A549 (cell line): ENCODE results near the gene LINC01488. TPM values are rescaled to one million over a fixed set of nuclear protein-coding genes. Genes with fewer than 3 reads are reported as not detected.
A peak's percentile ranks its signal among the peaks of the same experiment; 100 is the strongest.

Experiments used
- ATAC-seq, 2 experiments: fragments of 200-7000 bp in 1 of 2; fragments of >200 bp in 1 of 2; cut with Nextera tagmentation in 1 of 2; cut with Tn5 transposase in 1 of 2; 3 replicates each; pipeline versions ENCODE4 v1.8.0 to v1.9.1; 2018 to 2020; ENCODE audit warnings: mild to moderate bottlenecking in 1 of 2, moderate library complexity in 1 of 2
- CTCF ChIA-PET: fragments of 300-600 bp; sonication (Branson Sonifier 250); formaldehyde crosslinking; extraction: SDS; loops from one replicate; lab custom pipeline; 2021; ENCODE audit warnings: antibody characterized with exemption, inconsistent platforms; lab: Yijun Ruan, JAX
- POLR2A ChIA-PET: fragments of 350-600 bp; formaldehyde crosslinking; extraction: SDS; loops from one replicate; lab custom pipeline; 2021; ENCODE audit warnings: antibody characterized with exemption, inconsistent platforms; lab: Yijun Ruan, JAX
- DNase-seq, 2 experiments: peaks; one replicate each; pipeline versions ENCODE4 v3.0.0 to v3.0.0-alpha.2; 2011 to 2016; ENCODE audit warnings: low read depth in 1 of 2, low spot score in 1 of 2
- FAIRE-seq: peaks from 2 replicates; lab custom pipeline; 2011; peaks lifted over from hg19 to GRCh38; lab: Jason Lieb, UNC
- H3K27ac ChIP-seq, 2 experiments: fragments of >200 bp; sonication (Bioruptor Twin); formaldehyde crosslinking; 3 replicates each; pipeline ENCODE4 v1.5.1; 2016 to 2017
- H3K4me1 ChIP-seq: fragments of >200 bp; sonication (Bioruptor Twin); formaldehyde crosslinking; 3 replicates; pipeline ENCODE4 v1.6.1; 2016
- H3K4me2 ChIP-seq: fragments of >200 bp; sonication (Bioruptor Twin); formaldehyde crosslinking; 3 replicates; pipeline ENCODE4 v1.6.1; 2016
- H3K4me3 ChIP-seq: fragments of >200 bp; sonication (Bioruptor Twin); formaldehyde crosslinking; 3 replicates; pipeline ENCODE4 v1.5.1; 2016
- H3K9me3 ChIP-seq: fragments of >200 bp; sonication (Bioruptor Twin); formaldehyde crosslinking; 3 replicates; pipeline ENCODE4 v1.6.1; 2016
- EHMT2 ChIP-seq: fragments of 200-600 bp; sonication (generic); IDR thresholded peaks from 2 replicates; pipeline ENCODE4 v1.6.1; 2016; ENCODE audit warnings: antibody characterized with exemption, low read depth, mild to moderate bottlenecking, moderate library complexity
- HOXB13 ChIP-seq: fragments of 250-450 bp; sonication (Bioruptor Pico); IDR thresholded peaks from 2 replicates; pipeline ENCODE4 v1.5.0; 2020; ENCODE audit warnings: low read depth, mild to moderate bottlenecking, moderate library complexity
- JUN ChIP-seq, 2 experiments: fragments of >200 bp; sonication (Bioruptor Twin); formaldehyde crosslinking; IDR thresholded peaks; 2 replicates in 1 of 2; 3 replicates in 1 of 2; pipeline ENCODE4 v1.6.1; 2016 to 2017
- POLR2A ChIP-seq: IDR thresholded peaks from 2 replicates; pipeline ENCODE4 v1.6.1; 2012; ENCODE audit warnings: mild to moderate bottlenecking, low read length
- POLR2AphosphoS2 ChIP-seq: conservative IDR thresholded peaks from 2 replicates; pipeline ENCODE4 v1.6.1; 2012; ENCODE audit warnings: low read length, improper control_type of control experiment, inconsistent platforms
- RAD21 ChIP-seq, 2 experiments: fragments of >200 bp in 1 of 2; sonication (Bioruptor Twin) in 1 of 2; formaldehyde crosslinking in 1 of 2; IDR thresholded peaks in 1 of 2; conservative IDR thresholded peaks in 1 of 2; 2 replicates in 1 of 2; 3 replicates in 1 of 2; pipeline ENCODE4 v1.6.1; 2012 to 2018; ENCODE audit warnings: inconsistent platforms in 1 of 2
- RCOR1 ChIP-seq: fragments of 150-350 bp; IDR thresholded peaks from 2 replicates; pipeline ENCODE4 v1.6.1; 2014; ENCODE audit warnings: antibody characterized with exemption, low read length, low read depth
- RFX5 ChIP-seq: fragments of 450-650 bp; IDR thresholded peaks from 2 replicates; pipeline ENCODE4 v1.7.1; 2014; ENCODE audit warnings: antibody characterized with exemption, mild to moderate bottlenecking, moderate library complexity
- ZC3H11A ChIP-seq: fragments of 450-650 bp; IDR thresholded peaks from 2 replicates; pipeline ENCODE4 v1.6.1; 2014; ENCODE audit warnings: antibody characterized with exemption, mild to moderate bottlenecking
- ZSCAN20 ChIP-seq: fragments of 250-450 bp; sonication (Bioruptor Pico); IDR thresholded peaks from 2 replicates; pipeline ENCODE4 v1.8.0; 2022; ENCODE audit warnings: mild to moderate bottlenecking, moderate library complexity
- WGBS: methylation state at CpG from one replicate; pipeline ENCODE4 v1.1.6; 2017; ENCODE audit errors: missing lambda C conversion rate; 5-methylcytosine and 5-hydroxymethylcytosine counted together
- polyA plus RNA-seq, 4 experiments: library from polyadenylated mRNA; depleted of rRNA in 3 of 4; stranded (reverse); fragments of >200 nt; fragmentation: RNase III in 1 of 4; extraction: RNeasy Plus Mini Kit Qiagen cat#74134 plus additional on column Dnase treatment in 1 of 4; gene quantifications; 2 replicates in 3 of 4; 3 replicates in 1 of 4; pipeline ENCODE4 v1.2.3, GENCODE V29; 2011 to 2017
- TF ChIP-seq, protein P1 (sequence below): fragments of >200 bp; sonication (Bioruptor Twin); formaldehyde crosslinking; IDR thresholded peaks from 3 replicates; pipeline ENCODE4 v1.6.1; 2016
- TF ChIP-seq, protein P2 (sequence below): IDR thresholded peaks from 2 replicates; pipeline ENCODE4 v1.6.1; 2012
- TF ChIP-seq, protein P3 (sequence below): fragments of 250-450 bp; sonication (Bioruptor Pico); IDR thresholded peaks from 2 replicates; pipeline ENCODE4 v1.5.0; 2021; ENCODE audit warnings: mild to moderate bottlenecking, moderate library complexity, borderline replicate concordance
- TF ChIP-seq, protein P4 (sequence below): fragments of 150-350 bp; IDR thresholded peaks from 2 replicates; pipeline ENCODE4 v1.6.1; 2014; ENCODE audit warnings: low read depth, mild to moderate bottlenecking, low read length
- TF ChIP-seq, protein P5 (sequence below): fragments of 250-450 bp; sonication (Bioruptor Pico); IDR thresholded peaks from 2 replicates; pipeline ENCODE4 v1.5.0; 2020; ENCODE audit warnings: low read depth, mild to moderate bottlenecking, moderate library complexity
- TF ChIP-seq, protein P6 (sequence below): IDR thresholded peaks from 2 replicates; pipeline ENCODE4 v1.6.1; 2012; ENCODE audit warnings: low read depth, borderline replicate concordance

LINC01488 gene
- polyA plus RNA-seq, 2 of the 4 experiments (the other 2 are of a cell fraction), result 0.05 TPM; not detected in 1

DNA sequence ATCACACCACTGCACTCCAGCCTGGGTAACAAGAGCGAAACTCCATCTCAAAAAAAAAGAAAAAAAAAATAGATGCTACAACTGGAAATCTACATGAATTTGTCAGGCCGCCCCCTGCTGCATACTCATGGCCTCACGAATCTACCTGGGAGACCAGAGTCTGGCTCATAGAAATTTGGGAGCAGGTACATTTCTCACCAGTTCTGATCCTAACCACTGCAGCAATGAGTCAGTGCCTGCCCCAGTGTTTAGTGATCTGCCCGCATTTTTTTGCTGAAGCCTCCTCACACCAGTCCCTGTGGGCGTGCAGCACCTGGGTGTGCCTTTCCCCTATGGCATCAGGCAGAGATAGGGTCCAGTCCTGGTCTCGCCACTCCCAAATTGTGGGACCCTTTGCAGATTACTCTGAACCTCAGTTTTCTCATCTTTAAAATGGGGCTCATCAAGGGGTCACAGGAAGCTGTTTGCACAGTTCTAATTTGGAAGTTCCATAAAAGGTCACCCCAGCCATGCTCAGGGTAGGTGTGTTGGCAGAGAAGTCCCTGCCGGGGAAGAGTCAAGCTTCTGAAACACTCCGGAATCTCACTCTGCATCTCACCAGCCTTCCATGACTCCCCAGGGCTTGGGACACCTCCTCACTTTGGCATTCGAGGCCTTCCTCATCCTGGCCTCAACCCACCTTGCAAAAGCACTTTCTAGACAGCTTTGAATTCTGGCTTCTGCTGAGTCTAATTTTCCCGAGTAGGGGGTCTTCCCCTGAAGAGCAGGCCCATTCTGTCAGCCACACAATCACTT is 39.3 kb upstream of the LINC01488 start:
- no peak for DNase-seq
- ATAC-seq, result no peak
- 83% methylated on average over 10 of the region's 10 CpGs for WGBS
- Histone ChIP-seq H3K4me1 (peaks cover 35% of the 10 kb centered on the region), H3K27ac (peak overlapping the region; percentile 82 to 88), H3K9me3 (no peaks in the 10 kb centered on the region), H3K4me3 (no peak overlapping the region), H3K4me2 (peak overlapping the region; percentile 81)
- ChIA-PET CTCF (interaction anchor here (0.9 to 1.7 kb wide), 2 partner anchors 12 to 340 kb away, joined by 3 to 4 read pairs; no protein-coding TSS in a partner anchor), POLR2A (interaction anchor here (0.7 to 1.0 kb wide), 2 partner anchors 132 to 145 kb away, joined by 3 to 4 read pairs; no protein-coding TSS in a partner anchor)
- no peak for FAIRE-seq
- no peak for TF ChIP-seq ZSCAN20 (CRISPR knock-in tag)
- TF ChIP-seq, protein P1, sequence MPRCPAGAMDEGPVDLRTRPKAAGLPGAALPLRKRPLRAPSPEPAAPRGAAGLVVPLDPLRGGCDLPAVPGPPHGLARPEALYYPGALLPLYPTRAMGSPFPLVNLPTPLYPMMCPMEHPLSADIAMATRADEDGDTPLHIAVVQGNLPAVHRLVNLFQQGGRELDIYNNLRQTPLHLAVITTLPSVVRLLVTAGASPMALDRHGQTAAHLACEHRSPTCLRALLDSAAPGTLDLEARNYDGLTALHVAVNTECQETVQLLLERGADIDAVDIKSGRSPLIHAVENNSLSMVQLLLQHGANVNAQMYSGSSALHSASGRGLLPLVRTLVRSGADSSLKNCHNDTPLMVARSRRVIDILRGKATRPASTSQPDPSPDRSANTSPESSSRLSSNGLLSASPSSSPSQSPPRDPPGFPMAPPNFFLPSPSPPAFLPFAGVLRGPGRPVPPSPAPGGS, result no peak

DNA sequence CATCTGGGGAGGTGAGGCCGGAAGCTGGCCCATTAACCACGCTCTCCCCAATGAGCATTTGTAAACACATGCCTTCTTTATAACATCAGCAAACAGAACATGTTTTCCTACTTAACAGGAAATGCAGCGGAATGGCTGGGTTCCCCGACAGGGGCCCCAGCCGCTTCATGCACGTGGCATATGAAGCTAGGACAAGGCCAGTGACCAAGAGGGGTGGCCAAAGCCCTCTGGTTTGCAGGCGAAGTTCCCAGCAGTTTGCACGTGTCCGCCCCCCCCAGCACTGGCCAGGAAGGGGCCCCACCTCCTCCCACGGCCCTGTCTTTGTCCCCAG is 38.7 kb upstream of the LINC01488 start:
- 58% methylated on average over 10 of the region's 10 CpGs for WGBS
- peaks cover 35% of the 10 kb centered on the region for H3K4me1 ChIP-seq
- DNase-seq (no peak), ATAC-seq (peak in 1 of 2 experiments; percentile 7; a peak in 1 of 6 replicates), FAIRE-seq (no peak)
- H3K27ac ChIP-seq, result peak overlapping the region; percentile 82 to 88
- H3K4me2 ChIP-seq, result peak overlapping the region; percentile 81
- H3K9me3 ChIP-seq, result no peaks in the 10 kb centered on the region
- TF ChIP-seq, protein P2, sequence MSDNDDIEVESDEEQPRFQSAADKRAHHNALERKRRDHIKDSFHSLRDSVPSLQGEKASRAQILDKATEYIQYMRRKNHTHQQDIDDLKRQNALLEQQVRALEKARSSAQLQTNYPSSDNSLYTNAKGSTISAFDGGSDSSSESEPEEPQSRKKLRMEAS, result peak; percentile 55
- TF ChIP-seq, protein P3, sequence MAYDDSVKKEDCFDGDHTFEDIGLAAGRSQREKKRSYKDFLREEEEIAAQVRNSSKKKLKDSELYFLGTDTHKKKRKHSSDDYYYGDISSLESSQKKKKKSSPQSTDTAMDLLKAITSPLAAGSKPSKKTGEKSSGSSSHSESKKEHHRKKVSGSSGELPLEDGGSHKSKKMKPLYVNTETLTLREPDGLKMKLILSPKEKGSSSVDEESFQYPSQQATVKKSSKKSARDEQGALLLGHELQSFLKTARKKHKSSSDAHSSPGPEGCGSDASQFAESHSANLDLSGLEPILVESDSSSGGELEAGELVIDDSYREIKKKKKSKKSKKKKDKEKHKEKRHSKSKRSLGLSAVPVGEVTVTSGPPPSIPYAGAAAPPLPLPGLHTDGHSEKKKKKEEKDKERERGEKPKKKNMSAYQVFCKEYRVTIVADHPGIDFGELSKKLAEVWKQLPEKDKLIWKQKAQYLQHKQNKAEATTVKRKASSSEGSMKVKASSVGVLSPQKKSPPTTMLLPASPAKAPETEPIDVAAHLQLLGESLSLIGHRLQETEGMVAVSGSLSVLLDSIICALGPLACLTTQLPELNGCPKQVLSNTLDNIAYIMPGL, result no peak
- no peak overlapping the region; the same call in 2 of the 3 replicates for H3K4me3 ChIP-seq
- POLR2A ChIA-PET, result interaction anchor here (1.0 kb wide), 1 partner anchor 146 kb away, joined by 4 read pairs; no protein-coding TSS in a partner anchor
- CTCF ChIA-PET, result interaction anchor here (0.9 to 1.7 kb wide), 2 partner anchors 13 to 341 kb away, joined by 3 to 4 read pairs; no protein-coding TSS in a partner anchor

DNA sequence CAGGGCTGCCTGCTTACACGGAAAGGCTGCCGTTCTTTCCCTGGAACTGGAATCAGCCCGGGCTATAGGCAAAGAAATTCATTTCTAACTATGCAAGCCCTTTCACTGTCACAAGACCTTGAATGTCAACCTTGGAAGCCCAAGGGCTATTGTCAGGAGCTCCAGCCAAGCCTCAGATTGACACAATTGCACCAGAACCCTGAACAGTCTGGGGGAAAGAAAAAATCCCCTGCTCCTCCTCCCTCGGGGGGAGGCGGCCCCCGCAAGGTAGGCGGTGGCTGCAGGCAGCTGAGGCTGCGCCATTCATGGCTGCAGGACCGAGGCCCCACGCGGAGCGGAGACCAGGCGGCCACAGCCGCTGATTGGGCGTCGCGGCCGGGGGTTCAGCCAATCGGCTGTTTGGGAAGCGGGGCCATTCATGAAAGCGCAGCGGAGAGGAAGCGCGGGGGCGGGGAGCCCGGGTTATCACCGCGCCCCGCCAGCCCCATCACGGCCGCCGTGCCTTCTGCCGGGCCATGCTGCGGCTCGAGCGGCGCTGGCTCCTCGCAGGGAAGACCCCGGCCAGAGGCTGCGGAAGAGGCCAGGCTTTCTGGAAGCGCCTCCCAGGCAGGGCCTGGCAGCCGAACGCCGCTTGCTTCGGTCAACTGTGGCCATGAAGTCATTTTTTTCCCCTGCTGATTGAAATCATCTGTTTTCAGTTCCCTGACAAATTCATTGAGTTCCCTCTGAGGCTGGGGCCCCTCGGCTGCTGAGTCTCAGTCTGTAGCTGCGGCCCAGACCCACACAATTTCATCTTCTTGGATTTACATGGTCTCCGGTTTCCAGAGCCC is 38.1 kb upstream of the LINC01488 start:
- FAIRE-seq (no peak), DNase-seq (peak; percentile 82 to 88)
- CTCF ChIA-PET, result interaction anchor here (0.9 to 1.7 kb wide), 2 partner anchors 14 to 342 kb away, joined by 3 to 4 read pairs; no protein-coding TSS in a partner anchor
- Histone ChIP-seq H3K4me2 (peak overlapping the region; percentile 81), H3K4me3 (peak overlapping the region; percentile 36)
- TF ChIP-seq RAD21 (conservative IDR thresholded peaks at IDR 0.05 in 1 of 2, IDR thresholded peaks at IDR 0.05 in 1 of 2) (0 out of 5 replicates have a peak, but pooled peaks of 1 of the 2 experiments have one; percentile 17), RCOR1 (no peak), ZC3H11A (no peak), POLR2A (peak; percentile 43; the same call in 1 of the 2 replicates), POLR2AphosphoS2 (no peak), EHMT2 (no peak), RFX5 (peak; percentile 74; the same call in 1 of the 2 replicates), HOXB13 (CRISPR knock-in tag) (no peak), JUN (IDR thresholded peaks at IDR 0.05) (peak in 1 of 2 experiments; percentile 51; a peak in 1 of 5 replicates)
- TF ChIP-seq, protein P2, result peak; percentile 59; the same call in 1 of the 2 replicates
- TF ChIP-seq, protein P4, sequence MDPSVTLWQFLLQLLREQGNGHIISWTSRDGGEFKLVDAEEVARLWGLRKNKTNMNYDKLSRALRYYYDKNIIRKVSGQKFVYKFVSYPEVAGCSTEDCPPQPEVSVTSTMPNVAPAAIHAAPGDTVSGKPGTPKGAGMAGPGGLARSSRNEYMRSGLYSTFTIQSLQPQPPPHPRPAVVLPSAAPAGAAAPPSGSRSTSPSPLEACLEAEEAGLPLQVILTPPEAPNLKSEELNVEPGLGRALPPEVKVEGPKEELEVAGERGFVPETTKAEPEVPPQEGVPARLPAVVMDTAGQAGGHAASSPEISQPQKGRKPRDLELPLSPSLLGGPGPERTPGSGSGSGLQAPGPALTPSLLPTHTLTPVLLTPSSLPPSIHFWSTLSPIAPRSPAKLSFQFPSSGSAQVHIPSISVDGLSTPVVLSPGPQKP, result no peak
- TF ChIP-seq, protein P5, sequence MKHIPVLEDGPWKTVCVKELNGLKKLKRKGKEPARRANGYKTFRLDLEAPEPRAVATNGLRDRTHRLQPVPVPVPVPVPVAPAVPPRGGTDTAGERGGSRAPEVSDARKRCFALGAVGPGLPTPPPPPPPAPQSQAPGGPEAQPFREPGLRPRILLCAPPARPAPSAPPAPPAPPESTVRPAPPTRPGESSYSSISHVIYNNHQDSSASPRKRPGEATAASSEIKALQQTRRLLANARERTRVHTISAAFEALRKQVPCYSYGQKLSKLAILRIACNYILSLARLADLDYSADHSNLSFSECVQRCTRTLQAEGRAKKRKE (CRISPR knock-in tag), result no peak
- TF ChIP-seq, protein P6, sequence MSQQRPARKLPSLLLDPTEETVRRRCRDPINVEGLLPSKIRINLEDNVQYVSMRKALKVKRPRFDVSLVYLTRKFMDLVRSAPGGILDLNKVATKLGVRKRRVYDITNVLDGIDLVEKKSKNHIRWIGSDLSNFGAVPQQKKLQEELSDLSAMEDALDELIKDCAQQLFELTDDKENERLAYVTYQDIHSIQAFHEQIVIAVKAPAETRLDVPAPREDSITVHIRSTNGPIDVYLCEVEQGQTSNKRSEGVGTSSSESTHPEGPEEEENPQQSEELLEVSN, result peak; percentile 56; the same call in 1 of the 2 replicates
- TF ChIP-seq, all 56 proteins: peak for 6
- POLR2A ChIA-PET, result interaction anchor here (1.0 kb wide), 1 partner anchor 146 kb away, joined by 4 read pairs; no protein-coding TSS in a partner anchor
- ATAC-seq, result peak; percentile 87 to 95
- H3K9me3 ChIP-seq, result no peaks in the 10 kb centered on the region
- H3K4me1 ChIP-seq, result peaks cover 37% of the 10 kb centered on the region
- WGBS, result 71% methylated on average over 36 of the region's 48 CpGs
- H3K27ac ChIP-seq, result peak overlapping the region; percentile 82 to 88
